Cortex of kidney (tissue), 1 donor: Measurements from ENCODE around the gene KRT82.
"Not testable (repeated sequence)": the region's sequence is repeated elsewhere in the genome, so short reads cannot be mapped to it uniquely, and the experiment has no call there.

Experiments used
- DNase-seq: peaks from one replicate; lab custom pipeline; 2025; lab: John Stamatoyannopoulos, UW

Gene KRT82

GRCh38 chr12:52405922-52406385 is at the start of gene KRT82:
Gene KRT82 (minus strand): TSS chr12:52406335. CDS start chr12:52406277, 58 bp downstream.
- no peak for DNase-seq

DNA sequence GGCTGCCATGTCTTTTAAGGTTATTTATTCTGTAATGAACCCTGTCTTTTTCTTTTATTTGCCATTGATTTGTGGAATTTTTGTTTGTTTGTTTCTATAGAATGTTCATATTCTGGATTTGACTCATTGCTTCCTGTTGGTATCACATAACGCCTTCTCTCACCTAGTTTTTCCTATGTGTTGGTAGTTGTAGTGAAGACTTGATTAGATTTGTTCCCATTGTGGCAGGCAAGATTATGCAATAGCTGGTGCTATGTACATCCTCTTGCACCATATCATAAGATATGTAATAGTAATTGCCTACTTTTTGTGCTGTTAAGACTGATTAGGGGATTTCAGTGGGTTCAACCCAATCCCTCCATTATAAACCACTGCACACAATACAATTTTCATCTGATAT is 49.7 kb upstream of the KRT82 start:
- DNase-seq = no peak

- no peak for DNase-seq
These were observed 48.5 kb upstream of the KRT82 start for GRCh38 chr12:52454411-52455201.

DNA sequence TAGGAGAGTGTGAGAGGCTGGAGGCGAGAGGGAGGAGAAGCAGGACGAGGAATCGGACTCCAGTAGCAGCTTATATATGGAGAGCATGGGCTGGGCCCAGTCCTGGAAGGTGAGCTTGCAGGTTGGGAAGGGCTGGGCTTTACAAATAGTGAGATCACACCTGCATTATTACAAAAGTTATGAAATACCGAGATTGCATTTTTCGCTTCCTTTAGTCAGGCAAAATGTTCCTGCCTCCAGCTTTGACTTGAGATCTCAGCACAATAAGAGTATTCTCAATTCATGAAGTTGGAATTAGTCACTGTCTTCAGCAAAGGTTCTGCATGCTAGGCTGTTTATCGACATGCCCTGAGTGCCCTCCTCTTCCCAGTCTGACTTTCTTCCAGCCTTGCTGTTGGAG is 46.0 kb upstream of the KRT82 start, which contains the start of gene KRT6B:
TSS of gene KRT6B (minus strand) at position 46 of the 400 bp plus-strand sequence. CDS start 68 bp downstream, outside the sequence.
- no peak for DNase-seq

DNA sequence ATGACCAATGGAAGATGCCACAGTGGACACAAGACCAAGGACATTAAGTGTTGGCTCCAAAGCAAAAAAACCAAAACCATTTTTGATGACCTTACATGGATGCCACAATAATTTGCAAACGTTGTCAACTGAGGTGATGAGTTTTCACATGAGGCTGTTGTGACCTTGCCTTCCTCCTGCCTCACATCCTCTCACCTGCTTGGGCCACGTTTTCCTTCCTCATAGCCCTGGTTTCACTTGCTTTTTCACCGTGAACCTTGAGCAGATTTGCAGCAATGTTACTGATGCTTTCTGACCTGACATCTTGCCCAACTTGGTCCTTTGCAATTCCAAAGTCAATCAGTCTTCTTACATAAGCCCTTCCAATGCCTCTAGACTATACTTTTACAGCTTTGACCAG is 42.1 kb upstream of the KRT82 start:
- DNase-seq = no peak

- not testable (repeated sequence) for DNase-seq
These were observed 41.1 kb upstream of the KRT82 start for GRCh38 chr12:52447196-52447595.

DNA sequence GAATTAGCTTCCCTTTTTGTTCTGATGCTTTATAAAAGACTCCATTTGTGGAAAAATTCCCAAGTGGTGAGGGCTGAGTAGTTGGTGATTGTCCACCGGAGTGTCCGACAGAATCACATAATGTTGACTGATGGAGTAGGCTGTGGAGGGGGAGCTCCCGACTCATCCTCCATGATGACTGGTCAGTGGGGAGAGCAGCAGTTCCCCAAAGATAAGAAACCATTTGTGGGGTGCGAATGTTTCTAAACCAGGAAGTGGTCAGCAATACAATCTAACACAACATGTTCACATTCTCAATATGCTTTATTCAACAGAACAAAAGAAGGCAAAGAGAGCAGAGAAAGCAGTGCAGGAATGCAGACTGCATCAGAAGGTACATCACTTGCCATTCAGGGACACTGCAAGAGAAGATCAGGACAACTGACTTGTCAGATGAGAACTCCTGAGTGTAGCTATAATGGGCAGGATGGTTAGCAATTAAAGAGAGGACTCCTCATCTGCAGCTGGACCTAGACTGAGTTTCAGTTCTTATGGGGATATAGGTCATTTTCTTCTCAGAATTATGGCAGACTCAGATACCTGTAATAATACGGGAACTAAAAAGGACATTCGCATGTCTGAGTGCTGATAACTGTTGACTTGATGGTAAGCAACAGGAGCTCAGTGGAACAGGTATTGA is 40.4 kb upstream of the KRT82 start:
- no peak for DNase-seq

DNA sequence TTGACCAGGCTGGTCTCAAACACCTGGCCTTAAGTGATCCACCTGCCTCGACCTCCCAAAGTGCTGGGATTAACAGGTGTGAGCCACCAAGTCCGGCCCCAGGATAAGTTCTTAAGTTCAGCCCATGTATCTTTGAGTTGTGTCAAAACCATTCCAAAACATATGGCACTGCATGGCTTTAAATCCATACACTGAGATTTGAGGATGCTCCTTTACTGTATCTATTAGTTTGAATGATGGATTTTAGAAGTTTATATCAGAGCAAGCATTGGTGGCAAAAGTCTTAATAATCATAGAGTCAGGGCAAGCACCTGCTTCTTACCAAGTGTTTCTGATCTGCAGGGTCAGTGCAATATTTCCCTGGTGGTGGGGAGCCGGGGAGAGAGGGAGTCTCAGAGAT is 39.7 kb upstream of the KRT82 start:
- no peak for DNase-seq

DNA sequence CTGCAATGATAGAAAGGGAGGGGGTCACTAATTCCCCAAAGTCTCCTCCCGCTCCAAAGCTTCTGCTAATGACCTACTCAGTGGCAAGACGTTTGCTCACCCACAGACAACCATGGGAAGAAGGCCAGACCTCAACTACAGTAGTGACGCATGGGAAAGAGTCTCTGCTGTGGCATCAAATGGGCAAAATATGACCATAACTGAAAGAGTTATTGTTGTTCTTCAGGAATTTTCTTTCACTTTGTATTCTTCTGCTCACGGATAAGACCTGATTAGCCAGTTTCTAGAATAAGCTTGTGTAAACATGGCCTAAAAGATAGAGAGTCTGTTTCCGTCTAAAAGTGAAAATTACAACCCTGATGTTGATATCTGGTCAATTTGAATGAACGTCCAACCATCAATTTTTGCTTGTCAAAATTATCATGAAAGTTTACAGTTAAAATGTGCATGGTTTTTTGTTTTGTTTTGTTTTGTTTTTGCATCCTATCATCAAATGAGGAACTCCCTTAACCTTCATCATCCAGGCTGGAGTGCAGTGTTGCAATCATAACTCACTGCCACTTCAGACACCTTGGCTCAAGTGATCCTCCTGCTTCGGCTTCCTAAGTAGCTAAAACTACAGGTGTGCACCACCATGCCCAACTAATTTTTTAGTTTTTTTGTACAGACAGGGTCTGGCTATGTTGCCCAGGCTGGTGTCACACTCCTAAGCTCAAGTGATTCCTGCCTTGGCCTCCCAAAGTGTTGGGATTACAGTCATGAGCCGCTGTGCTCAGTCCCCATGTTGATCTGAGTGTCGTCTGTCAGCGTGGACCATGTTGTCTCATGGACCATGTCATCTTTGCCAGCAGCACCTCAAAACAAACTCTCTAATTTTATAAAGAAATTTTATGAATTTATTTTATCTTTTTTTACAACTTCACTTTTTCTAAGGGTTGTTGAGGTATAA is 38.8 kb upstream of the KRT82 start:
- DNase-seq = no peak

DNA sequence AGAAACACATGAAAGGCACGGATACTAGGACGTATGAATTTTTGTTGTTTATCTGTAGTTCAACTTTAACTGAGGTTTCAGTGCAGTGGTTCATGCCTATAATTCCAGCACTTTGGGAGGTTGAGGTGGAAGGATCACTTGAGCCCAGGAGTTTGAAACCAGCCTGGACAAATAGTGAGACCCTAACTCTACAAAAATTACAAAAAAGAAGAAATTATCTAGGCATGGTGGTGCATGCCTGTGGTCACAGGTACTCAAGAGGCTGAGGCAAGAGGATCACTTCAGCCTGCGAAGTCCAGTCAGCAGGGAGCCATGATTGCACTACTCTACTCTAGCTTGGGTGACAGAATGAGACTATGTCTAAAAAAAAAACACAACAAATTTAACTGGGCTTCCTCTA is 37.8 kb upstream of the KRT82 start:
- no peak for DNase-seq

DNA sequence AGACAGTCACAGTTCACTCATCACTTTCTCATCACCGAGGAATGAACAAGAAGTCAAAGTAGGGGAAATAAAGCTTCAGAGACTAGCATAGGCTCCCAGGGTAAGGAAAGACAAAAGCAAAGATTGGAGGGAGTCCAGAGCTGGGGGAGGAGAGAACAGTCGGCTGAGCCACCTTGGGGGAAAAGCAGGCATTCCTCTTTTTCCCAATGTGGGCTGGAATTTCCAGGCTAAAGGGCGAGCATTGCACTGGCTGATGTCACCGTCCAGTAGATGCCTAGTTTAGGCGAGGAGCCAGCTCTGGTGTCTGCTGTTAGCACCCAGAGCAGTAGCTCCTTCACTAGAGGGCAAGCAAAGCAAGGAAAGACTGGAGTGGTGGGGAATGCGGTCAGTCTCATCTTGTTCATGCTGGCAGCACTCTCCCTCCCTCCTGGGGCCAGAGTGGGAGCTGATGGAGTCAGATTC is 36.5 kb upstream of the KRT82 start:
- no peak for DNase-seq

DNA sequence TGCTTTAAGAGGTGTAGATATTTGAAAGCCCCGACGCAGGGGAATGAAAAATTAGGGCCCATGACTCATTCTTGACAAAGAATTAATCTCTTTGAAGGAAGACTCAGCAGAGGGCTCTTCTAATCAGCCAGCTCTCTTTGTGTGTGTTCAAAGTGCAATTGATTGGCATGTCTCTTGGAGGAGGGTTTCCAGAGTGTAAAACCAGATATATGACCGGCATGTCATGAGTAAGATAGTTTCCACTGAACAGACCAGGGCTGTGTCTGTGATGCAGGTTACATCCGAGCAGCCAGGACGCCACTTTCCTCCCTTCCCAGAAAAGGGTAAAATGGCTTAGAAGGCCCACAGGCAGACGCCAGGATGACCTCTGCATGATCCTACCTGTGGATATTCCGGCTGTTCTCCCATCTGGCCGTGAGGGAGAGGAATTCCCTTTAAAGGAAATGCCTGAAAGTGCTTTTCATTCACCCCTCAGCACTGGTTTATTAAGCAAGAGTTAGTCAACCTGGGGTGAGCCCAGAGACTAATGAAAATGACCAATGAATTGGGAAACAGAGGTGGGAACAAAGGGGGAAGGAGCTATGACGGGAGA is 35.3 kb upstream of the KRT82 start:
- DNase-seq = no peak

DNA sequence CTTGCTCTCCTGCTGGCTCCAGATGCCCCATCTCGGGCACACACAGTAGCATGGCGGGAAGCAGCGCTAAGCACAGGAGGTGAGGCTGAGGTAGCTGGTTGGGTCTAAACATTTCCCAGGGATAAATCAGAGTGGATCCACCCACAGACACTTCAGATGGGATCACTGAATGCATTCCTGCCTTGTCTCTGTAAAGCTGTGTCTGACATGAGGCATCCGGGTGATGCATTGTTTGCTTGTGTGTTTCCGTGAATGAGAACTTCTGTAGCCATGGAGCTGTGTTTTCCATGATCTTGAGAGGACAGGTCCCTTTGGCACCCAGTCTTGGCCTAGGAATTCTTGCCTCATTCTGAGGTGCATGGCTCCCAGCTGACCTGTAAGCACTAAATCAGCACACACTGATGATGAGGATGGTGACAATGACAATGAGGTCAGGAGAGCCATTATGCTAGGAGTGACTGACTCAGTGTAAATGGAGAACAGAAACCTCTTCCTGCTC is 34.7 kb upstream of the KRT82 start:
- DNase-seq = no peak

DNA sequence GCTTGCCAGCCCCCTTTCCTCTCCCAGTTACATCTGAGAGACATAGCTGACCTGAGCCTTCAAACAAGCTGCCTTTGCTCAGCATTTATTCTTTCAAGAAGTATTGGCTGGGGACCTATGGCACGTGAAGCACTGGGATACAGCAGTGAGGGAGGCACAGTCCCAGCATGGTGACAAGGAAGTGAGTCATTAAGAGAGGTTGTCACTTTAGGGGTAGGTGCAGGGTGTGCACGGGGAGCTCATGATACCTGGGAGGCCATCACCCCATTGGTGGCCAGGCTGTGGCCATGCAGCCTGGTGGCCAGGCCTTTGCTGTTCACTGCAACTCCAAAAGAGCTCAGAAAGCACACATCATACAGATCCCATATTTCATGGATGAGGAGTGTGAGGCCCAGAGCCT is 33.7 kb upstream of the KRT82 start:
- no peak for DNase-seq

DNA sequence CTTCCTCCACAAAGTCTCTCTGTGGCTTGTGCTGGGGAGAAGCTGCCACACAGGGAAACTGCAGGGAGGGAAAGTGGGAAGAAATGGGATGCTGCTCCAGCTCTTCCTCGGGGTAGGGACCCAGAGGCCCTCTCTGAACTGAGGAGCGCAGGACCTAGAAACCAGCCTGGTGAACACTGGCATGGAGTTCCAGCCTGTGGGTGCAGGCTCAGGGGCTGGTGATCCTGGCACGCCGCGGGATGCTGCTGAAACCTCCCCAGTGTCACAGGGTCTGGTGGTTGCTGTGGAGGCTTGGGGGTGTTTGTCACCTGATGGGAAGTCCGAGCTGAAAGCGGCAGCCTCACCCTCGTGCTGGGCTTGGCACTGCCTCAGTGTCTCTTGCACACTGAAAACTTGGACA is 33.3 kb upstream of the KRT82 start:
- no peak for DNase-seq

DNA sequence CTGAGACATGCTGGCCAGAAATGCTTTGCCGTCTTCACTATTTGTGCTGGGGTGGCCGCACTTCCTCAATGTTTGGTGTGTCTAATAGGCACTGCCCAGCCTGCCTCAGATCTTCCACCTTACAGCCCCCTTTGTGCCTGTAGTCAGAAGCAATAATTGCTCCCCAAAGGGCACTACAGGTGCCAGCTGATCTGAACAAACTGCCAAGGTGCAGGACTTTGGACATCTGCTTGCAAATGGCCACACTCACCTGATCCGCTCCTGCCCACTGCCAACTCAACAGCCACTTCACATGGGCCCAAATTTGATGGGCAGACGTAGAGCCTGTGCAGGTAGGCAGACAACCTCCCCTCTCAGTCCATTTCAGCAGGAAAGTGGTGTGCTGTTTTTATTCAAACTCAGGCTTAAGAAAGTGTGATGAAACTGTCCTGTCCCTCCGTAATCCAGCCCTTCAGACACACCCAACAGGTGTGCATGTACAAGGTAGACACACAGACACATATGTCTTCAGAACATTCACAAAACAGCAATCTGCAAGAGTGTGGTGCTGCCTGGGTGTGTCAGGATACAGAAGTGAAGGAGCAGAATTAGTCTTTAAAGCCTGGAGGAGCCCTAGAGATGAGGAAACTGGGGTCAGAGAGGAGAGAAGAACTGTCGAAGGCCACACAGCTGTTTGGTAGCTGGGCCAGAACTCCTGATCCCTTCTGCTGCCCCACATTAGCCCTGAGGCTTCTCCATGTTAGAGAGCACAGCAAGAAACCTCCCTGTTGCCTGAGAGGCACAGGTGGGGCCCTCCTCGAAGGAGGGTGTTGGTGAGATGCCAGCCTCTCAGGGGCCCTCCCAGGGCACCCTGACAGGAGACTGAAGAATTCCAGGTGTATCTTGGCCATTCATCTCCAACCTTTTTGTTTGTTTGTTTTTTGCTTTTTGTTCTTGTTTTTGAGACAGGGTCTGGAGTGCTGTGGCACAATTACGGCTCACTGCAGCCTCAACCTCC is 32.5 kb upstream of the KRT82 start:
- DNase-seq = no peak

GRCh38 chr12:52437508-52437907 is 31.4 kb upstream of the KRT82 start:
- no peak for DNase-seq

GRCh38 chr12:52436828-52437474 is 30.8 kb upstream of the KRT82 start:
- DNase-seq = no peak

DNA sequence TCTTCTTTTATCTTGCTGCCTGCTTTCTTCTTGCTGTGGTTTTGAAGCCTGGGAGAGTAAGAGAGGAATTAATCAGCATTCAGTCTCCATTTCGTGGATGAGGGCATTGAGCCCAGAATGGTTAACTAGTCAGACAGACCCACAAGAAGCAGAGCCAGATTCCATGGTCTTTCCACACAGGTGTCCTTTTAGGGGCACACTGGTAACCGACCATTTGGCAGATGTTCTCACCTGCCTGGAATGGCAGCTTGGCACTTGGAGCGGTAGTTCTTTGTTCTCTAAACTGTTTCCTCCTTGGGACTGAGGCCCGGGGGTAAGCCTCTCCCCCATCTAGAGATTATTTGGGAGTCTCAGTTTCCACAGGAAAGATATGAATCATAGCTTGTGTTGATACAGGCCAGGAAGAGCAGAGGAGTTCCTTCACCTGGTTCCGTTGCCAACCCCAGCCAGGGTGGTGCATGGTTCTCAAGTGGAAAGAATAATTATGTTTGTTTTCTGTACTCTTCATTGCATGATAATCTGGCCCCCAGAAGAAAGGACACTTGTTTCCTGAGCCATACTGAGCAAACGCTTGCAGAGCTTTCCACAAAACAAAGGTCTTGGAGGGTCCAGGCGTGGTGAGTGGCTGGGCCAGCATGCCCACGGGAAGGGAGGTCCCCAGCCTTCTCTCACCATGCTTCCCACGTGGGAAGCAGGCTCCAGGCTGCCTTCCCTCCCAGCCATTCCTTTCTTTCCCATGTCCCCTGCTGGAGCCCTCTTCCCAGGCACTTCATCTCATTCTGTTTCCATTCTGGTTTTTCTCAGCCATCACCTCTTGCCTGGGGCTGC is 30.1 kb upstream of the KRT82 start:
- DNase-seq = no peak
